Astrocyte of the hippocampus (primary cell): Measurements from ENCODE around the gene B4GALNT4.
"Not testable (repeated sequence)": the region's sequence is repeated elsewhere in the genome, so short reads cannot be mapped to it uniquely, and the experiment has no call there.

Source experiments
- DNase-seq: peaks from one replicate; pipeline ENCODE4 v3.0.0; 2011; ENCODE audit warnings: low read depth, low spot score

Gene B4GALNT4

GRCh38 chr11:418343-419247 is 49.3 kb downstream of the B4GALNT4 start:
- no peak for DNase-seq

- DNase-seq, result no peak
Measured at GRCh38 chr11:419248-420005, 50.1 kb downstream of the B4GALNT4 start.

DNA sequence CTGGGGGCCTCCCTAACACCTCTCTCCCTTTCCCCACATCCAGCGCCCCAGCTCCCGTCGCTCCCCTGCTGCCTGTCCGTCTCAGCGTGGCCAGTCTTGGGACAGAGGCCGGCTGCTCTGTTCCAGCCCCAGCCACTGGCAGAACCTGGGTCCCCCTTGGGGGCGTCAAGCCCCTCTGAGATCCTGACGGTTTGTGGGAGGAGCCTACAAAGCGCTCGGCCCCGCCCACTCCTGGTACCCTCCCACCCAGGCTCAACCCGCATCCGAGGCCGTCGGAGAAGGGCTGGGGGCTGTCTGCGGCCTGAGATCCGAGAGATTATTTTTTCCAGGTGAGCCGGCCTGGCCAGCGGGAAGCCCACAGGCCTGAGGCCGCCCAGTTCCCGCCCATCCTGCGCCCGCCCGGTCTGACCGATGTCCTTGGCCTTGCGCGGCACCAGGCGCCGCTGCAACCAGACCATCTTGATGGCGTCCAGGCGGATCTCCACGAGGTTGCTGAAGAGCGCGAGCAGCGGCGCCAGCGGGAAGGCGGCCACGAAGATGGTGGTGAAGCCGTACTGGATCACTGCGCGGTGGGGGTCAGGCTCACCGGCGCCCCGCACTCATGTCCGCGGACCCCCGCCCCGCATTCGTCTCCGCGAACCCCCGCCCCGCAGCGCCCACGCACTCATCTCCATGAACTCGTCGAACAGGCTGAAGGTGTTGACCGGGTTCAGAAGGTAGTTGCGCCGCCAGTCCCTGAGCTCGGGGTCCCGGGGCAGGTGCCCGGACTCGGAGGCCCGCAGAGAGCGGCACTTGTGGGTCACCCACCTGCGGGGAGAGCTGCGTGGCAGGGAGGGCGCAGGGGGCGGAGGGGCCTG is 51.0 kb downstream of the B4GALNT4 start:
- no peak for DNase-seq

- DNase-seq, result no peak
Measured at GRCh38 chr11:420911-421321, 51.6 kb downstream of the B4GALNT4 start.

GRCh38 chr11:422249-422656 is 53.0 kb downstream of the B4GALNT4 start:
- no peak for DNase-seq

- no peak for DNase-seq
Measured at GRCh38 chr11:424232-424631, 54.9 kb downstream of the B4GALNT4 start.

DNA sequence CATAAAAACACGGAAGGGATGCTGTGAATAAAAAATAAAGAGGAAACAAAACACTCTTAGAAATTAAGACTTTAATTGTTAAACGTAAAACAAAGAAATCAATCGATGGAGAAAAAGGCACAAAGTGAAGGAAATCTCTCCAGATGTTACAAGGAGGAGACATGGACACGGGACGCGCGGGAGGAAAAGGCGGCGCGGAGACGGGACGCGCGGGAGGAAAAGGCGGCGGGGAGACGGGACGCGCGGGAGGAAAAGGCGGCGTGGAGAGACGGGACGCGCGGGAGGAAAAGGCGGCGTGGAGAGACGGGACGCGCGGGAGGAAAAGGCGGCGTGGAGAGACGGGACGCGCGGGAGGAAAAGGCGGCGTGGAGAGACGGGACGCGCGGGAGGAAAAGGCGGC is 55.5 kb downstream of the B4GALNT4 start:
- DNase-seq, result not testable (repeated sequence)

DNA sequence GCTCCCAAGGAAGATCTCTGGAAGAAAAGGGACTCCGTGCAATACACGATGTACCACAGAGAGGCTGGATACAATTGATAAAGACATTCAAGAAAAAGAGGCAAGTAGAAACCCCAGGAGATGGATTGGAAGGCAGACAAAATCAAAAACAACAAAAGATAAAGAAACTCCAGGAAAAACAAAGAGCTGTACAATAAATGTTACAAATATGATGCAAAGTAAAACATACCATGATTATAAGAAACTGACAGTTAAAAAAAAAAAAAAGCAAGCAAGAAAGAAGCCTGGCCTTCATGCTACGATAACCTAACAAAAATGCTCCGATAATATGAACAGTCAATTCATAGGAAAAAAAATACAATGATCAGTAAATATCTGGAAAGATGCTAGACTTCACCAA is 56.0 kb downstream of the B4GALNT4 start:
- DNase-seq, result no peak

GRCh38 chr11:426851-427250 is 57.6 kb downstream of the B4GALNT4 start:
- DNase-seq, result no peak

DNA sequence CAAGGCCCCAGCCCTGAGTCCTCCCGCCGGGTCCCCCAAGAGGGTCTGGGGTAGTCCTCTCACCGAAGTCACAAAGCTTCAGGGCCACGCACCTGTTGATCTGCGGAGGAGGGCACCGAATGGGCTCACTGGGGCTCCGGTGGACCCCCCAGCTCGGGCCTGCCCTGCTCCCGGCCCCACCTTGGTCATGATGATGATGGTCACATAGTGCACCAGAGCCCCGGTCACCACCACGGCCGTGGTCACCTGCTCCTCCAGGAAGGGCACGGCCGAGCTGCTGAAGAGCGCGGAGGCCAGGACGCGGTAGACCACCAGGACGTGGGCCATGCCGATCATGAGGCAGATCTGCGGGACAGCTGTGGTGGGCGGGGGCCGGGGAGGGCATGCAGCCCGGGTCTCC is 59.0 kb downstream of the B4GALNT4 start:
- no peak for DNase-seq

GRCh38 chr11:429391-429790 is 60.1 kb downstream of the B4GALNT4 start:
- DNase-seq, result no peak

DNA sequence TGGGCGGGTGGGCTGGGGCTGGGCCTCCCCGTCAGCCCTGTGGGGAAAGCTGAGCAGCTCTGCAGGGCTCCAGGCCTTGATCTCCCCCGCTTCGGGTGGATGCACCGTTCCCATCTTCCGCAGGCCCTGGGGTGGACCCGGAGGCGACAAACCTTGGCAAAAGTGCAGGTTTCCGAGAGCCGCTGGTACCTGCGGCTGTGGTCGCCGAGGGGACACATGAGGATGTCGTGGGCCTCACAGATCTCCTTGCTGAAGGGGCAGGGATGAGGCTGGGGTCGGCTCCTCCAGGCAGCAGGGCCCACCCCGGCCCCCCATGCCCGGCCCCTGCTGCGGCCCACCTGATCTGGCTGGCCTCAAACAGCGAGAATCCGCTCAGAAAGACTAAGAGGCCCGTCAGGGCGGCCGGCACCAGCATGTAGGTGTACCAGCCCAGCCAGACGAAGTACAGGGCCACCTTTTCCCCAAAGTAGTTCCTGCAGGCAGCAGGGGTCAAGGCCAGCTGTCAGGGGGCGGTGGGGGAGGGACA is 60.7 kb downstream of the B4GALNT4 start:
- DNase-seq, result no peak
